HG03066 (cell line): Measurements from ENCODE around the gene MRGPRF.

Experiments used
- ATAC-seq: cut with Tn5 transposase; IDR thresholded peaks from one replicate; pipeline ENCODE4 v1.9.1; 2021; ENCODE audit warnings: low read depth; ENCODE audit not compliant: unreplicated experiment

Gene MRGPRF

DNA sequence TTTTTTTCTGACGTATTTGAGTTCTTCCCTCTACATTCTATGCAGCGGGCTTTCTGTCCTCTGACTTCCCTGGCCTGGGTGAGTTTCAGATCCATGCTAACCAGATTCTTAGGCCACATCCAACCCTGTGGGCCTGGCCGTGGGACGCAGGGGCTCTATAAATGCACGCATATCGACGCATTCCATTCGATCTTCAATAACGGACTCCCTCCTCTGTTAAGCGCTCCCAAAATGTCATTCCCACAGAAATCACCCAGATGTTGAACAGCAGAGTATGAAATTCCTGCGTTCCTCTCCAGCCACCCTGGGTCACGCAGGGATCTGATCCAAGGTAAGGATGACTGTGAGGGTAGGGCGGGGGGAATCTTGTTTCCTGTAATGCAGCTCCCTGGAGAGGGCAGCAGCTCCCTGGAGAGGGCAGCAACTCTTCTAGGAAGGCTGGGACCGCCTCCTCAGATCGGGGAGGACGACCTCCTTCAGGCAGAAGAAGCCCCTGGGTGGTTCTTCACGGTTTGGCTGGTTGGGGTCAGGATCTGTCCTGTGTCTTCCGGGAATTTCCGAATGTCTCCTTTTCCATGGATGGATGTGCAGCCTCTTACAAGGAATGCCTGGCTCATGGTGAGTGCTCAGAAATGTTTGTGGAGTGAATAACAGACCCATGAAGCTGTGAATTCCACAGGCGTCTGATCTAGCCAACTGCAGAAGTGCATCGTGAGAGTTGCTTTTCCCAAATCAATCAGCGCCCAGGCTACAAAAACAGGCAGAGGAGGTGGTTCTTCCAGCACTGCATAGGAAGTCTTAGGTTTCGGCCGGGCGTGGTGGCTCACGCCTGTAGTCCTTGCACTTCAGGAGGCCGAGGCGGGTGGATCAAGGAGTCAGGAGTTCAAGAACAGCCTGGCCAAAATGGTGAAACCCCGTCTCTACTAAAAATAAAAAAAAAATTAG, 44.5 kb downstream of the MRGPRF start:
- no peak for ATAC-seq

DNA sequence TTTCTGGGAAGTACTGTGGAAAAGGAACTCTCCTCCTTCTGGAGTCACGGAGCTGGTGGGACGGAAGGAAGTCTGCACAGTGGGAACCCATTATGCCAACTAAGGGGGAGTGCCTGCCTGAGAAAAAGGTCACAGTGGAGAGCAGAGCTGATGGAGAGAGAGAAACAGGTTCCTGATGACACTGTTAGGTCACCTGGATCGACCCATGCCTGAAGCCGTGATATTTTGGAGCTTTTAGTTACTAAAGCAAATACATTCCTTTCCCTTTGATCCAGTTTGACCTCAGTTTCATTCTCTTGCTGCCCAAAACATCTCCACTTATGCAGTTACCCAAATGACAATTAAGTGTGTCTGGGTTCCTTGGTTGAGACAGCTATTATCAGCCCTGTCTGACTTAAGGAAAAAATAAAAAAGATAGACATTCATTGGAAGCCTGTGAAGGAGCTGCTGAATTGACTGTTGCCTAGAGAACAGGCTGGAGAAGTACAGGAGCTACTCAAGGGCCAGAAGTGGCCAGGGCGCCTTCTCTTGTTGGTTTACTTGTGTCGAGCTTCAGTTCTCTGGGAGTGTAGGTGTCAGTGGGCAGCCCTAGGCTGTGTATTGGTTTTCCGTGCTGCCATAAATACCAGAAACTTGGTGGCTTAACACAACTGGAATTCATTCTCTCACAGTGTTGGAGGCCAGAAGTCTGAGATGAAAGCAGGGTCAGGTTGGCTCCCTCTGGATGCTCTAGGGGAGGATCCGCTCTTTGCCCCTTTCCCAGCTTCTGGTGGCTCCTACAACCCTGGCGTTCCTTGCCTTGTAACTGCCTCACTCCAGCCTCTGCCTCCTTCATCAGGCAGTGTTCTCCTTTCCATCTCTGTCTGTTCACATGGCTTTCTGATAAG, 45.9 kb downstream of the MRGPRF start:
- ATAC-seq, result no peak

DNA sequence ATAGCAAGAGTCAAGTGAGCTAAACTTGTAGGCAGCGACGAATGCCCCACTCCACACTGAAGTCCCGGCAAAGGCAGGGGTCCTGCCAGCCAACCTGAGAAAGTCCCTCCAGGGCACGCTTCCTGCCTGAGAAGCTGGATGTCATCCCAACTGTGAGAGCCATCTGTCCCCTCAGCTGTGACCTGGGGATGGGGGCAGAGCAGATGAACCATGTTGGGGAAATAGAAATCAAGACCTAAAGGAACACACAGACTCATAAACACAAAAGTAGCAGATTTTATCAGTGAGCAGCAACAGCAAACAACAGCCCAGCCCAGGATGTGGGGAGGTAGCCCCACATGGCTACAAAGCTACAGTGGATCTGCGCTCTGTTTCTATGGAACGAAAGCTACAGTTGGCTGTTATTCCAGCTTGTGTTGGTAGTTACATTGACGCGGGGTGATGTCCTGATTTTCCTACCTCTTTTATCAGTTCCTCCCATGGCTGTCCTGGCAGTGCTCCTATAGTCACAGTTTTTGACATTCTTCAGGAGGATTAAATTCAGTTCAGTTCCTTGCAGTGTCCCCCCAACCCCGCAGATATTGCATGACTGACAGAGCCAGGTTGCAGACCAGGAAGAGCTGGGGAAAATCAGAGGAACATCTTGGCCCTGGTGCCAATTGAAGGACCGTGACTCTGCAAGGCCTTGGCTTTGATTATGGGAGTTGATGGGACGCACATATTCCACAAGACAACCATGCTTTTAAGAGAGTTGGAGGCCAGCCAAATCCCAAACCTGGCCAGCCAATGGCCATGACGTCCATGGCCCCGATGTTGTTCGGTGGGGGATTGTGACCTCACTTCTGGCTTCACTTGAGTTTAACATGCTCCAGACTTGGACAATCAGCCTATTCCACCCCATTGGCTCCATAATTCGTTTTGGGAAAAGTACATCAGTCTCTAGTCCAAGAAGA, 46.9 kb downstream of the MRGPRF start:
- no peak for ATAC-seq

DNA sequence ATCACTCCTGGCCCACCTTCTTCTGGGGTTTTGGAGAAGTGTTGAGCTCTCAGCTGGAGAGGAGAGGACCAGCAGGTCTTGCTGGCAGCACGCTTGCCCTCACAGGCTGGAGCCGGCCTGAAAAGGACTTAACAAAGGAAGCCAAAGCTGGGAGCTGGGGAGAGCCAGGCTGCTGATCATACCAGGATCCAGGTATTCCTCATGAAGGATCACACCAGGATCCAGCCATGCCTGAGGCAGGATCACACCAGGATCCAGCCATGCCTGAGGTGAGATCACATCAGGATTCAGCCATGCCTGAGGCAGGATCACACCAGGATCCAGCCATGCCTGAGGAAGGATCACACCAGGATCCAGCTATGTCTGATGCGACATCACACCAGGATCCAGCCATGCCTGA, 49.3 kb downstream of the MRGPRF start:
- no peak for ATAC-seq

DNA sequence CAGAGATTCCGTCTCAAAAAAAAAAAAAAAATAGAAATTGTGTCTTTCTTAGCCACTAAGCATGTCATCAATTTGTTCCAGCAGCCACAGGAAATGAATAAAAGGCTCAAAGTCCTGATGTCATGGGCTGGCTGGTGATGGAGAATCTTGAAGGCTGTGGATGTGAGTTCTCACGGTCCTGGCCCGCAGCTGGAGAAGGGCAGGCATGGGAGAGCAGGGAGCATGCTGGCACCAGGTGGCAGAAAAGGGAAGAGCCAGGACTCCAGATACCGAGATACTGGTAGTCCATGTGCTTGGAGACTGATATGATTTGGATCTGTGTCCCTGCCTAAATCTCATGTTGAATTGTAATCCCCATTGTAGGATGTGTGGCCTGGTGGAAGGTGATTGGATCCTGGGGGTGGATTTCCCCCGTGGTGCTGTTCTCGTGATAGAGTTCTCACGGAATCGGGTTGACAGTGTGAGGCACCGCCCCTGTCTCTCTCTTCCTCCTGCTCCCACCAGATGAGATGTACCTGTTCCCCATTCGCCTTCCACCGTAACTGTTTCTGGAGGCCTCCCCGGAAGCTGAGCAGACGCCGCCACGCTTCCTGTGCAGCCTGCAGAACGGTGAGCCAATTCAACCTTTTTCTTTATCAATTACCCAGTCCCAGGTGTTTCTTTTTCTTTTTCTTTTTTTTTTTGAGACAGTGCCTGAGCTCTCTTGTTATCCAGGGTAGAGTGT, 50.4 kb downstream of the MRGPRF start:
- no peak for ATAC-seq

DNA sequence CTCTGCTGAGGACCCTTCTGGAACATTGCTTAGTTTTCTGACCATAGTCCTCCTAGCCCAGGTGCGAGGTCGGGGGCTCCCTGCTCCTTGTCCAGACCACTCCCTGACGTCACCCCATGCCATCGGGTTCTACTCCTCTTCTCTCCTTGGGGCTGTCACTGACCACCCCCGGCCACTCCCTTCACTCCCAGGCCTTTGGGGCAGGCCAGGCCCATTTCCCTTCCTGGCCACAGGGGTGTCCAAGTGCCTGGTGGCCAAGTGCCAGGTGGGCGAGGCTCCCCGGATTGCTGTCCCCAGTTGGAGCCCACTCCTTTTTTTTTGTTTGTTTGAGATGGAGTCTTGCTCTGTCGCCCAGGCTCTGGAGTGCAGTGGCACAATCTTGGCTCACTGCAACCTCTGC, 51.8 kb downstream of the MRGPRF start:
- no peak for ATAC-seq

DNA sequence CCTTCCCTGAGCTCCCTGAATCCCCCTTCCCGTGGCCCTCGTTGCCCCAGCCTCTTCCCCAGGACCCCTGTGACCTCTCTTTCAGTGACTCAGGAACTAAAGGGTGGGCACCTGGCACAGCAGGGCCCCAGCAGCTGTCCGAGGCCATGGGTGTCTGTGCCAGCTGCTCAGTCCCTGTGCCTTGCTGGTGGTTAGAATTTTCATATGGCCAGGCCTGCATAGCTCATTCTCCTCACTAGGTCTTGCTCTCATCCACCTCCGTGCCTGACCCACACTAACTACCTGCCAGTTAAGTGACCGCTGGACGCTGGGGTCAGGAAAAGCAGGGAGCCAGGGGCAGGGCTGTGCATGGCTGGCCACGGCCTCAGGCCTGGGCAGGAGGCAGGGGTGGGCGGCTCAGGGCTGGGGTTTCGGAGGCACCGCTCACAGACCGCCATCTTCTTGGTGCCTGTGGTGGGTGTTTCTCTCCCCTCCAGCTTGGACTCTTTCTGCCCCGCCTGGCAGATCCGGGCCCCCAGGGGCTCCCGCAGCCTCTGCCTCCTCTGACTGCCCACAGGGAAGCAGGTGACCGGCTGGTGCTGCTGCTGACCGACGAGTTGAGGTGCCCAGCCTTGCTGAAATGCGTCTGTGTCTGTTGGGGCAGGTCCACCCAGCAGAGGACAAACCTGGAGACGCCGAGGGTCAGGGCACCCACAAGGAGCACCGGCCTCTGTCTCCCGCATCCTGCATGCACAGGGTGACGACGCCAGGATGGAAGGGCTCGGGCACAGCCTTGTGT, 52.6 kb downstream of the MRGPRF start:
- no peak for ATAC-seq

DNA sequence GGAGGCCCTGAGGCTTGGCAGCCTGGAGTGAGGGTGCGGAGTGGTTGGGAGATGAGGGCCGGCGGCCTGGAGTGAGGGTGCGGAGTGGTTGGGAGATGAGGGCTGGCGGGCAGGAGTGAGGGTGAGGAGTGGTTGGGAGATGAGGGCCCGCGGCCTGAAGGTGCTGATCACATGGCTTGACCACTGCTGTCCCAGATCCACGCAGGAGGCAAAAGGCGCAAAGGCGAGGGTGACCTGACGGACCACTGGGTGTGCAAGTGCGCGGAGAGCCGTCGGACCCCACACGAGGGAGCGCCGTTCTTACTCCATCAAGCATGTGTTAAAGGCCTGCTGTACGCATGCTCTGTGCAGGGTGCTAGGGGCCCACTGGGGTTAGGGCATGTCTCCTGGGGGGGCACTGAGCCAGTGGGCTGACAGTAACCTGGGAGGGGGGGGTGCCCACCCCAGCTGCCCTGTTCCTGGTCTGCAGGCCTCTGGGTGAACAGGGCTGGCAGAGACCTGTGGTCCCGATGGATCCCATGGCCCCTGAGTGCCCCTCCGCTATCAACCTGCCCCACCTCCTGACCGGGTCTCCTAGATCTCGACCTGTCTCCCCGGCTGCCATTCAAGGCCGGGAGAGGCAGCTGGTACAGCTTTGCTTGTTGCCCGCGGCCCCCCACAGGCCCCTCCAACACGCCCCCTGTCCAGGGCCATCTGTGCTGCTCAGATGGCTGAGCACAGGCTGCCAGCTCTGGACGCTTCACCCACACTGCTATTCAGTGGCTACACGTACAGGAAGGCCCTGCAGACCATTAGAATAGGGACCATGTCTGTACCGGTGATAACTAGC, 53.4 kb downstream of the MRGPRF start:
- ATAC-seq, result no peak

DNA sequence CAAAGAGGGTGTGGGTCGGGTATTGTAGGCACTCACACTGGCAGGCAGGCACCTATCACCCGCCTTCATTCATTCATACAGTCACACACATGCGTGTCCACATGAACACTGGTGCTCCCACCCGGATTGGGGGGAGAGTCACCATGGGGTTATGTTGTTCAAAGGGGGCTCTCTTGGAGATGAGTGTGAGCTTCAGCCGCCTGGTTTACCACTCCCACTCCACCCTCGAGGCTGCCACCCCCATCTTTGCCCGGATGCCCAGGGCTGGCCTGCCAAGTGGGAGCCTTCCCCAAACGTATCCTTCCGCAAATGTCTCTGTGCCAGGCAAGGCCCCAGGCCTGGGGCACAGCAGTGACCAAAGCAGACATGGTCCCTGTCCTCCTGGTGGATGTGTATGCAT, 54.8 kb downstream of the MRGPRF start:
- ATAC-seq, result no peak

DNA sequence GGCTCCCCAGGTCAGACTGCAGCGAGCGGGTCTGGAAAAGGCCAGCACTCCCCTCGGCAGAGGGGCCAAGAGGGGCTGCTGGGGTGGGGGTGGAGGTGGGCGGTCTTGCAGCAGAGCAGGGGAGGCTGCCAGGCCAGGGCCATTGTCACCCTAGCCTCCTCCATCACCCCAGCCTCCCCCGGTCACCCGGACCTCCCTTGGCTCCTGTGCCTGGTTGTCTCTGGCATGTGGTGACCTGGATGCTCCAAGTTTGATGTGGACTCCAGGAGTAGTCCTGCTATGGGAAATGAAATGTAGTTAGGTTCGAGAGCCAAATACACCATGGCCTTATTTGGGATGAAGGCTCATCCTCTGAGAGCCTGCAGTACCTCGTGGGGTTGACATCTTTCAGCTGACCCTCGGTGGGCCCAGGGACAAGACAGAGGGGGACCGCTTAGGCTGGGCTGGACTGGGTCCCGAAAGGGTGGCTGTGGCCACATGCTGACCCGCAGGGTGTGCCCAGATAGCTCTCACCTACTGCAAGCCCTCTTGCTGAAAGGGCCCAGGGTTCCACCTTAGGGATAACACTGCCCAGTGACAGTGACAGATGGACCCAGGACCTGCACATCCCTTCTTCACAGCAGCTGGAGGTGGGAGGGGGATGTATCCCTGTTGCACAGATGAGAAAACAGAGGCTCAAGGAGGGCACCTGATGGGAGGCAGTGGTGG, 56.3 kb downstream of the MRGPRF start:
- no peak for ATAC-seq

DNA sequence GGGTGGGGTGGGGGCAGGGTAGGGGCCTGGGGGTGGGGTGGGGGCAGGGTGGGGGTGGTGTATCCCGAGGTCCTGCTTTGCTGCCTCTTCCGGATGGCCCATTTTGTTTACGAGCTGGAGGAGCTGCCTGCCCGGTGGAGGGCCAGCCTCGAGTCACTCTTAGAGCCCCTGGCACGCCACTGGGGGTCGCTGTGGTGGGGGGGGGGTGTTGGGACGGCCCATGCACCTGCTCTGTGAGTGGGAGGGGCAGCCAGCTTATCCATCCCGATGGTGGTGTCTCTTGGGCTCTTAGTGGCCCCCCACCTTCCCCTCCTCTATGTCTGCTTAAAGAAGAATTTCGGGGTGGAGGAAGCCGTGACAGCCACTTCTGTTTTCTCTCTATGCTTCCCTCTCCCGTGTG, 56.9 kb downstream of the MRGPRF start:
- ATAC-seq, result no peak

DNA sequence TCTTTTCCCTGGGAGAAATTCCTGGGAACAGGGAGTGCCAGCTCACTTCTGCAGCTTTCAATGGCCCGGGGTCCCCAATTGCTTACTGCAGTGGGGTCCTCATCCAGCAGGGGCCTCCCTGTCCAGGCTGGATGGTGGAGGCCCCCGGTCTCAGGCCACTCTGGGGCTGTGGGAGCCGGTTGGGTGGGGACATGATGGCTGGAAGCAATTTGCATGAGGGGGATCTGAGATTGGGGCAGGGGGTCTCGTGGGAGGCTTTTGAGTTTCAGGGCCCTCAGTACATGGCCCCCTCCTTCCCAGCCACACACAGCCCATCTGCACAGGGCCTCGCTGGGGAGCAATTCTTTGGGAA, 57.5 kb downstream of the MRGPRF start:
- no peak for ATAC-seq

DNA sequence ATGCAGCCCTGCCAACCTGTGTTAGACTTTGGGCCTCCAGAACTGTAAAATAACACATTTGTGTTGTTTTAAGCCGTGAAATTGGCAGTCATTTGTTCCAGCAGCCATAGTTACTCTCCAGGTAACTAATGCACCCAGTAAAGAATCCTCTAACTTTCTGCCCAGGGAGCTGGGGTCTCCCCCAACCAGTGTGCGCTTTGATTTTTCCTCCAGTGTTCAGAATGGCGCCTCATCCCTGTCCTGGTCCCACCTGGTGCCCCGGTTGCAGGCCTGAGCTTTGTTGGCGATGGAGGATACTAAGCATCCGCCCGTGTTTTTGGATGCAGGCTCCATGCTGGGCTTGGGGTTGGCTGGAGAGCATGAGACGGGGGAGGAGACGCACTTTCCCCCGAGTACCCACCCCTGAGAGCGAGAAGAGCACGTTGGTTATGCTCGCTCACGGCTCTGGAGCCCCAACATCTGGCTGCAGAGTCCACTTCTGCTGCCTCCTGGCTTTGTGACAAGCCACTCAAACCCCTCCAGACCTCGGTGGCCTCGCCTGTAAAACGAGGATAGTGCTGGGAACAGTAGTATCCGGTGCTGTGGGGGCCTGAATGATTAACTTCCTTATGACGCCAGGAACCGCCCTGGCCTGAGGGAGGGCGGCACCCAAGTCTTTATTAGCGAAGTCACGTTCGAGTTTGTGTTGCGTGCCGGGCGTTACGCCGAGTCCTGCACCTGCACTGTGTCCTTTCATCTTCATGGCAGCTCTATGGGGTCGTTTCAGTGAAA, 58.0 kb downstream of the MRGPRF start:
- ATAC-seq, result no peak
